NT2/D1 (cell line): ENCODE measurements around the gene RNF40.

Experiments
- DNase-seq: peaks from one replicate; pipeline ENCODE4 v3.0.0-alpha.2; 2011; ENCODE audit warnings: low read depth, low spot score
- H3K27me3 ChIP-seq: 2 replicates; pipeline ENCODE4 v1.6.0; 2011; ENCODE audit warnings: mild to moderate bottlenecking; ENCODE audit not compliant: insufficient read length, insufficient read depth
- H3K36me3 ChIP-seq: 2 replicates; pipeline ENCODE4 v1.6.1; 2011; ENCODE audit warnings: mild to moderate bottlenecking, low read length, mixed read lengths; ENCODE audit not compliant: insufficient read depth, insufficient read length
- H3K4me1 ChIP-seq: 2 replicates; pipeline ENCODE4 v1.5.1; 2011; ENCODE audit not compliant: insufficient read depth, insufficient read length
- H3K4me3 ChIP-seq: 2 replicates; pipeline ENCODE4 v1.5.1; 2011; ENCODE audit warnings: low read depth; ENCODE audit not compliant: insufficient read length
- H3K9ac ChIP-seq: 2 replicates; pipeline ENCODE4 v1.6.0; 2011; ENCODE audit warnings: low read depth; ENCODE audit not compliant: insufficient read length
- H3K9me3 ChIP-seq: 2 replicates; pipeline ENCODE4 v1.5.1; 2011; ENCODE audit warnings: mild to moderate bottlenecking, low read length; ENCODE audit not compliant: insufficient read depth
- SUZ12 ChIP-seq: IDR thresholded peaks from 2 replicates; pipeline ENCODE4 v1.6.1; 2011; ENCODE audit not compliant: insufficient read length, insufficient read depth; ENCODE audit errors: extremely low read depth
- YY1 ChIP-seq: IDR thresholded peaks from 2 replicates; pipeline ENCODE4 v1.6.1; 2011; ENCODE audit not compliant: insufficient read length, insufficient read depth
- ZNF274 ChIP-seq: IDR thresholded peaks from 2 replicates; pipeline ENCODE4 v1.6.1; 2011; ENCODE audit warnings: mild to moderate bottlenecking, low read depth, low read length

Gene RNF40

DNA sequence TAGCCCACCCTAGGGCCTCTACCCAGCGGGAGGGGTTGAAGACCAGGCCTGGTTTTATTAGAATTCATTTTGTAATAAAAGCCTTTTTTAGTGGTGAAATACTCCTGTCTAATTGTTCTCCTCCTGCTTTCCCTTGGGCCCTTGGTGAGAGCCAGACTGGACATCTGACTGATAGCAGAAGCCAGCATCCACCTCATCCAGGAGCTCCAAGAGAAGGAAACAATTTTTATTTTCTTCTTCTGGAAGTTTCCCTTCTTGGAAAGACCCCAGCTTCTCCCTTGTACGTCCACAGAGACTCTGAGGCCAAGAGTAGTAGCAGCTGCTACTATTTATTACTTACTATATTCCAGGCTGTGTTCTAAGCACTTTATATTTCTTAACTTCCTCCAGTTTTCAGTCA is 17.9 kb upstream of the RNF40 start:
- no peak for TF ChIP-seq ZNF274
- TF ChIP-seq YY1, result no peak
- no peak for TF ChIP-seq SUZ12
- peaks cover 55% of the 10 kb centered on the region for H3K36me3 ChIP-seq

DNA sequence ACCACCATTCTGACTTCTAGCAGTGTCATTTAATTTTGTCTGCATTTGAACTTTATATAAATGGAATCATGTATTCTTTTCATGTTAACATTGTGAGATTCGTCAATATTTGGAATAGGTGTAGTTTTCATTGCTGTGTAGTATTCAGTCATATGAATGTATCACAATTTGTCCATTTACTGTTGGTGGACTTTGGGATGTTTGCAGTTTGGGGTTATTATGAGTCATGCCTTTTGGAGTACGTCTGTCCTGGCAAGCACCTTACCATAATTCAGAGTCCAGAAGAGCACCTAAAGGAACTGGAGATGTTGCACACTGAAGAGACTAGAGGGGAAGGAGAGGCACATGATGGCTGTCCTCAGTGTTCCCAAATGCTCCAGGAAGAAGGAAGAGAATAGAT is 17.0 kb upstream of the RNF40 start:
- Histone ChIP-seq H3K36me3 (peaks cover 52% of the 10 kb centered on the region), H3K27me3 (no peaks in the 10 kb centered on the region), H3K9ac (no peak overlapping the region), H3K4me1 (peaks cover 12% of the 10 kb centered on the region), H3K9me3 (no peaks in the 10 kb centered on the region), H3K4me3 (no peak overlapping the region)
- DNase-seq, result no peak
- TF ChIP-seq SUZ12 (no peak), YY1 (no peak), ZNF274 (no peak)

More for the DNA sequence above, 17.9 kb upstream of the RNF40 start:
- no peaks in the 10 kb centered on the region for H3K27me3 ChIP-seq
- no peak overlapping the region for H3K9ac ChIP-seq
- H3K4me3 ChIP-seq, result no peak overlapping the region
- peaks cover 18% of the 10 kb centered on the region for H3K4me1 ChIP-seq
- no peaks in the 10 kb centered on the region for H3K9me3 ChIP-seq
- DNase-seq, result no peak

DNA sequence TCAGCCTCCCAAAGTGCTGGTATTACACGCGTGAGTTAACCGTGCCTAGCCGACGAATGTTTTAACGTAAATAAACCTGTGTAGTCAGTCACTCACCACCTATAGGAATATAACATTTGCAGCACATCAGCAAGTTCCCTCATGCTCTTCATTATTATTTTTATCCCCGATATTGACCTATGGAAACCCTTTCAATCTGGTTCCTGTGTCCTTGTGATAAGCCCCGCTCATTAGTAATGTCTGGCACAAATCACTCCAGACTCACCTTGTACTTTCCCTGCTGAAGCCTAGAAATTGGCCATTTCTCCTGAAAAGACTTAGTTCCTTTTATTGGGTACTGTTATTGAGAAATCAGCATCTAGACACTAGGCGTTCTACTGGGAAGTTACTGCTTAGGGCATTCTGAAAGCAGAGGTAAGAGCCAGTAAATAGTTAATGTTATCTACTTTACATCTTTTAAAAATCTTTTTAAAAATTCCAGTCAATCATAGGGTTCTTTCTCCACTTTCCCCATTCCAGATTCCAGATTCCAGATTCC is 15.4 kb upstream of the RNF40 start:
- H3K9ac ChIP-seq, result no peak overlapping the region

DNA sequence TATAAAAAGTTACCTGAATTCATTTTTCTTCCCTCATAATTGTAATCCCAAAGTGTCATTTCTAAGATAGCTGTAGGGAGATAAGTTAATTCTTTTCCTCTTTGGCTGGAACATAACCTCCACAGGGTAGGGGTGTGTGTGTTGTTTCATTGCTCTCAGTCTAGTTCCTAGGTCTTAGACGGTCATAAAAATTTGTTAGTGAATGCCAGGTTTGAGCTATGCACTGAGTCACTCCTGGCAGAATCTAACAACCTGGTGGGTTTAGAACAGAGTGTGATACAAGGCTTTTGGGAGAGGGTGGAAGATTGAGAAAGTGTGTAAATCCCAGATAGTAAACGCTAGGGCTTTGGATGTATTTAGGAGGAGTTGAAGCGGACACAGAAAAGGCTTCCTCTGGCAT is 14.8 kb upstream of the RNF40 start:
- Histone ChIP-seq H3K27me3 (no peaks in the 10 kb centered on the region), H3K36me3 (peaks cover 59% of the 10 kb centered on the region), H3K4me3 (peak overlapping the region; percentile 51), H3K9me3 (no peaks in the 10 kb centered on the region), H3K9ac (peak overlapping the region; percentile 77), H3K4me1 (peaks cover 3% of the 10 kb centered on the region)
- no peak for TF ChIP-seq YY1
- no peak for TF ChIP-seq ZNF274
- DNase-seq, result no peak

More for the DNA sequence above, 15.4 kb upstream of the RNF40 start:
- H3K4me1 ChIP-seq, result peaks cover 4% of the 10 kb centered on the region
- no peak overlapping the region for H3K4me3 ChIP-seq
- no peak for DNase-seq
- H3K36me3 ChIP-seq, result peaks cover 60% of the 10 kb centered on the region
- H3K27me3 ChIP-seq, result no peaks in the 10 kb centered on the region
- H3K9me3 ChIP-seq, result no peaks in the 10 kb centered on the region
- no peak for TF ChIP-seq ZNF274
- no peak for TF ChIP-seq SUZ12
- TF ChIP-seq YY1, result no peak

DNA sequence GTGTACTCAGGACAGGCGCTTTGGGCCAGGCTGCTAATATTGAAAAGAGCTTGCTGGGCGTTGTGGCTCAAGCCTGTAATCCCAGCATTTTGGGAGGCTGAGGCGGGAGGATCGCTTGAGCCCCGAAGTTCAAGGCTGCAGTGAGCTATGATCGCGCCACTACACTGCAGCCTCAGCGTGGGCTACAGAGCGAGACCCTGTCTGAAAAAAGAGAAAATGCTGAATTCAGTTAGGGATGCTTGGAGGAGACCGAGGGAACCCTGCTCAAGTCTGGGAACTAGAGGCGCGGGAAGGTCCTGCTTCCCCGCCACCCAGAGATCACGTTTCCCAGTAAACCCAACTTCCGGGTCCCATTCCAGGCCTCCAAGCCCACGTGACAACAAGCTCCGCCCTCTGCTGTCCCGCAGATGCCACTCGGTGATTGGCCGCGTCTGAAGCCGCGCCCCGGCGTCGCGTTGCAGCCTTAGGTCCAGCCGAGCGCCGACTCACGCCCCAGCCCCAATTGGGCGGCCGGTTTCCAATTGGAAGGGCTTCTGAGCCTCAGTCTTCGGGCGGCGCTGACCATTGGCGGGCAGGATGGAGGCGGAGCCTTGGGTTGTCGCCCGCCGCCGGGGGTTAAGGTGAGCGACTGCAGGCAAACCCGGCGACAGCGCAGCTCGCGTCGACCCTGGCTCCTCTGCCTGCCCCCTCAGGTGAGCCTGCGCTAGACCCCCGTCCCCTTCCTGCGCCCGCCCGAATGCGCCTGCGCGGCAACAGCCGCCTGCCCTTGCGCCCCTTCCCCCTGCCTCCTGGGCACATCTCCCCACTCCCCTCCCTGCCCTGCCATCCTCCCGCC is 14.1 kb upstream of the RNF40 start, which contains the start of gene PHKG2:
Gene PHKG2 (plus strand): TSS at position 627 of the 835 bp plus-strand sequence. CDS start 396 bp downstream, outside the sequence.
- Histone ChIP-seq H3K4me3 (peak within 1 kb of the TSS; percentile 68), H3K9ac (peak within 1 kb of the TSS; percentile 77)
- TF ChIP-seq SUZ12 (no peak), YY1 (no peak), ZNF274 (no peak)

GRCh38 chr16:30748634-30749445 is 13.3 kb upstream of the RNF40 start:
- Histone ChIP-seq H3K9me3 (no peaks in the 10 kb centered on the region), H3K4me1 (peaks cover 3% of the 10 kb centered on the region), H3K27me3 (no peaks in the 10 kb centered on the region), H3K4me3 (peak overlapping the region; percentile 68), H3K9ac (peak overlapping the region; percentile 76), H3K36me3 (peaks cover 59% of the 10 kb centered on the region)
- DNase-seq, result no peak
- no peak for TF ChIP-seq SUZ12
- TF ChIP-seq ZNF274, result no peak
- TF ChIP-seq YY1, result no peak

More for the DNA sequence above, 14.1 kb upstream of the RNF40 start, which contains the start of gene PHKG2:
- Histone ChIP-seq H3K4me1 (peaks cover 3% of the 10 kb centered on the region), H3K27me3 (no peaks in the 10 kb centered on the region), H3K9me3 (no peaks in the 10 kb centered on the region), H3K36me3 (peaks cover 59% of the 10 kb centered on the region)
- DNase-seq, result peak; percentile 99

GRCh38 chr16:30750201-30750600 is 11.9 kb upstream of the RNF40 start:
- Histone ChIP-seq H3K4me3 (no peak overlapping the region), H3K4me1 (peaks cover 3% of the 10 kb centered on the region), H3K9me3 (no peaks in the 10 kb centered on the region), H3K36me3 (peaks cover 59% of the 10 kb centered on the region), H3K27me3 (no peaks in the 10 kb centered on the region), H3K9ac (no peak overlapping the region)
- no peak for TF ChIP-seq YY1
- no peak for TF ChIP-seq SUZ12
- TF ChIP-seq ZNF274, result no peak
- DNase-seq, result no peak
